Epithelial cell of proximal tubule (primary cell): ENCODE results near the gene TCERG1L. TPM values are rescaled to one million over a fixed set of nuclear protein-coding genes. Genes with fewer than 3 reads are reported as not detected.

Experiments
- DNase-seq: peaks from one replicate; pipeline ENCODE4 v3.0.0-alpha.2; 2011; ENCODE audit warnings: low read depth
- H3K4me3 ChIP-seq: 2 replicates; pipeline ENCODE4 v1.5.1; 2011; ENCODE audit warnings: low read depth, mild to moderate bottlenecking, low read length
- total RNA-seq: library from RNA; depleted of rRNA; stranded (reverse); fragments of >200 nt; gene quantifications from 2 replicates; pipeline ENCODE4 v1.2.3, GENCODE V29; 2015
- TF ChIP-seq, protein P1 (sequence below): conservative IDR thresholded peaks from 2 replicates; pipeline ENCODE4 v1.5.1; 2012; ENCODE audit warnings: low read depth, mild to moderate bottlenecking, low read length

Gene TCERG1L
- total RNA-seq, 1 donor from 2014 or later = not detected

- TF ChIP-seq, protein P1, sequence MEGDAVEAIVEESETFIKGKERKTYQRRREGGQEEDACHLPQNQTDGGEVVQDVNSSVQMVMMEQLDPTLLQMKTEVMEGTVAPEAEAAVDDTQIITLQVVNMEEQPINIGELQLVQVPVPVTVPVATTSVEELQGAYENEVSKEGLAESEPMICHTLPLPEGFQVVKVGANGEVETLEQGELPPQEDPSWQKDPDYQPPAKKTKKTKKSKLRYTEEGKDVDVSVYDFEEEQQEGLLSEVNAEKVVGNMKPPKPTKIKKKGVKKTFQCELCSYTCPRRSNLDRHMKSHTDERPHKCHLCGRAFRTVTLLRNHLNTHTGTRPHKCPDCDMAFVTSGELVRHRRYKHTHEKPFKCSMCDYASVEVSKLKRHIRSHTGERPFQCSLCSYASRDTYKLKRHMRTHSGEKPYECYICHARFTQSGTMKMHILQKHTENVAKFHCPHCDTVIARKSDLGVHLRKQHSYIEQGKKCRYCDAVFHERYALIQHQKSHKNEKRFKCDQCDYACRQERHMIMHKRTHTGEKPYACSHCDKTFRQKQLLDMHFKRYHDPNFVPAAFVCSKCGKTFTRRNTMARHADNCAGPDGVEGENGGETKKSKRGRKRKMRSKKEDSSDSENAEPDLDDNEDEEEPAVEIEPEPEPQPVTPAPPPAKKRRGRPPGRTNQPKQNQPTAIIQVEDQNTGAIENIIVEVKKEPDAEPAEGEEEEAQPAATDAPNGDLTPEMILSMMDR = no peak
- DNase-seq = no peak
- H3K4me3 ChIP-seq = no peak overlapping the region
These were observed 196.2 kb downstream of the TCERG1L start for GRCh38 chr10:131115321-131115720.

DNA sequence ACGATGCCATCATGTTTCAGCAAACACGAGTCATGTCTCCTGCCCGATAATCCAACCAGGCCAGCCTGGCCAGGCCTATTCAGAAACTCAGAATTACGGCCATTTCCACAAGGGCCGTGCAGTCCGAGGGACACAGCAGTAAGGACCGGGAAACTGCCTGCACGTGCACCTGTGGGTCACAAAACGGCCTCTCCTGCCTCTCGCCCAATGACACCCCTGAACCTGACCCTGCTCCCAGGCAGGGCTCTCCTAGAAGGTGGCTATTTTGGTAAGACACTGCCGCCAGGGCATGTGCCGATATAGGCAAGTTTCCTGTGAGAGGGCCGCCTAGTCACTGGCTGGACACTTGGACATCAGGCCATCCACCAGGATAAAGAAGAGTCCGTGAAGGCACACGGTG lies 196.7 kb downstream of the TCERG1L start:
- TF ChIP-seq, protein P1 = no peak
- no peak for DNase-seq
- H3K4me3 ChIP-seq = no peak overlapping the region

GRCh38 chr10:131113709-131114291 lies 197.7 kb downstream of the TCERG1L start:
- DNase-seq = no peak
- TF ChIP-seq, protein P1 = no peak
- H3K4me3 ChIP-seq = no peak overlapping the region

- no peak overlapping the region for H3K4me3 ChIP-seq
- TF ChIP-seq, protein P1 = no peak
These were observed 198.4 kb downstream of the TCERG1L start for GRCh38 chr10:131113165-131113564.

DNA sequence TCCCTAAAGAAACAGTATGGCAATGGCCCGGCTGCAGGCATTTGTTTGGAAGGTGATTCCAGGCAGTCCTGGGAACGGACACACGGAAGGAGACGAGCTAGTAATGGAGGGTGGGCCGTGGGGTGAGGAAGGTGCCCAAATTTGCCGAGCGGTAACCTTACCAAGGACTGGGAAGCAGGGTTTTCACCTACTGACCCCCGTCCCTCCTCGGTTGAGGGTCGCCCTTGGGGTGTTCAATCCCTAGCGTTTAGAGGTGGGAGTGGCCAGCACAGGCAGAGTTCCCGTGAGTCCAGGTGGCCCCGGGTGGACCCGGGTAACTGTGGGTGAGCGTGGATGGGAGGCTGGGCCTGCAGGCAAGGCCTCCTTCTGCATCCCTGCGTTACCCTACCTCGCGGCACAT lies 198.8 kb downstream of the TCERG1L start:
- no peak overlapping the region for H3K4me3 ChIP-seq
- TF ChIP-seq, protein P1 = no peak
- DNase-seq = no peak

More at GRCh38 chr10:131113165-131113564, 198.4 kb downstream of the TCERG1L start:
- DNase-seq = no peak

DNA sequence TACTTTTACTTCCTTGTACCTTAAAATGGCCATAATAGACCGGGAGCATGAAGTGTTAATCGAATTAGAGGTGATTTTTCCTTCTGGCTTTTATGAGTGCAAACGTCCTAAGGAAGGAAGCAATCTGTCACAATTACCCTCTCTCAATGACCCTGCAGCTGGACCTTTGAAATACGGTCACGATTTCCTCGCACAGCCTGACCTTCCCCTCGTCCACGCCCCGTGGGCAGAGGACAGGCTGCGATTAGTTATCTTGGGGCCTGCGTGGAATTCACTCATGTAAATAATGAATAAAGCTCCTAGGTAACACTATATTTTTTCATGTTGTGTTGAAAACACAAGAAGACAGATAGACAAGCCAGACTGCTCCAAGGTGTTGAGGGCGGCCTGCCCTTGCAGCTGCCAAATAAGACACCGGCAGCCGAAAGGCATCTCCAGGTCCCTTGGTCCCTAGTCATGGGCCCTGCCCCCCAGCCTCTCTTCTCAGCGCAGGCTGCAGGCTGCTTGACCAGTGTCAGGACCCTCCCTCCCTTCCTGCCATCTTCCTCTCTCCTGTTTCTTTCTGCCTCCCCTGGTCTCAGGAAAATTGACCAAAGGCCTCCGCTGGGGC lies 199.9 kb downstream of the TCERG1L start:
- no peak for DNase-seq
- H3K4me3 ChIP-seq = no peak overlapping the region
- TF ChIP-seq, protein P1 = no peak

- DNase-seq = no peak
- TF ChIP-seq, protein P1 = no peak
- no peak overlapping the region for H3K4me3 ChIP-seq
These were observed 200.5 kb downstream of the TCERG1L start for GRCh38 chr10:131111007-131111406.
